Trophoblast cell (in vitro differentiated cells and primary cell): ENCODE results near the gene KLHDC7B.

Experiments
- DNase-seq, 2 donors: peaks; one replicate each; pipeline ENCODE4 v3.0.0-alpha.2; 2016
- H2AFZ ChIP-seq: 2 replicates; pipeline ENCODE4 v1.6.1; 2013; ENCODE audit warnings: low read length, moderate library complexity, mild to moderate bottlenecking; ENCODE audit not compliant: insufficient read depth, poor library complexity
- H2AK5ac ChIP-seq: 2 replicates; pipeline ENCODE4 v1.6.1; 2013; ENCODE audit warnings: mild to moderate bottlenecking, low read length
- H2BK120ac ChIP-seq: 2 replicates; pipeline ENCODE4 v1.6.1; 2013; ENCODE audit warnings: low read length, mild to moderate bottlenecking, moderate library complexity; ENCODE audit not compliant: insufficient read depth, poor library complexity
- H2BK12ac ChIP-seq: 2 replicates; pipeline ENCODE4 v1.6.1; 2013; ENCODE audit warnings: mild to moderate bottlenecking, low read length, moderate library complexity
- H2BK5ac ChIP-seq: 2 replicates; pipeline ENCODE4 v1.6.1; 2013; ENCODE audit warnings: low read length, low read depth, moderate library complexity, mild to moderate bottlenecking; ENCODE audit not compliant: poor library complexity
- H3K14ac ChIP-seq: 2 replicates; pipeline ENCODE4 v1.6.1; 2013; ENCODE audit warnings: mild to moderate bottlenecking, low read length
- H3K18ac ChIP-seq: 2 replicates; pipeline ENCODE4 v1.6.1; 2013; ENCODE audit warnings: mild to moderate bottlenecking, low read length
- H3K23ac ChIP-seq: 2 replicates; pipeline ENCODE4 v1.6.1; 2013; ENCODE audit warnings: low read length
- H3K27ac ChIP-seq: 2 replicates; pipeline ENCODE4 v1.5.1; 2013; ENCODE audit warnings: low read depth, mild to moderate bottlenecking, inconsistent platforms, low read length, moderate library complexity
- H3K27me3 ChIP-seq: 2 replicates; pipeline ENCODE4 v1.6.1; 2013; ENCODE audit warnings: inconsistent platforms, mild to moderate bottlenecking, low read length, moderate library complexity; ENCODE audit not compliant: insufficient read depth
- H3K36me3 ChIP-seq, 2 experiments: 1 replicate in 1 of 2; 2 replicates in 1 of 2; pipeline ENCODE4 v1.6.1; 2013; ENCODE audit warnings: low read length in 2 of 2, mild to moderate bottlenecking in 2 of 2, moderate library complexity in 1 of 2; ENCODE audit not compliant: insufficient read depth in 2 of 2, control insufficient read depth in 1 of 2
- H3K4ac ChIP-seq: 2 replicates; pipeline ENCODE4 v1.6.1; 2013; ENCODE audit warnings: low read depth, mild to moderate bottlenecking, low read length, moderate library complexity
- H3K4me1 ChIP-seq, 2 experiments: 1 replicate in 1 of 2; 2 replicates in 1 of 2; pipeline ENCODE4 v1.6.1; 2013; ENCODE audit warnings: low read length in 2 of 2, mild to moderate bottlenecking in 2 of 2, moderate library complexity in 1 of 2; ENCODE audit not compliant: insufficient read depth in 2 of 2, control insufficient read depth in 1 of 2
- H3K4me2 ChIP-seq: 2 replicates; pipeline ENCODE4 v1.6.1; 2013; ENCODE audit warnings: inconsistent platforms, mild to moderate bottlenecking, low read length, moderate library complexity
- H3K4me3 ChIP-seq: 2 replicates; pipeline ENCODE4 v1.5.1; 2013; ENCODE audit warnings: mild to moderate bottlenecking, low read depth, low read length, inconsistent platforms
- H3K79me1 ChIP-seq: one replicate; pipeline ENCODE4 v1.6.1; 2013; ENCODE audit warnings: low read length
- H3K79me2 ChIP-seq: 2 replicates; pipeline ENCODE4 v1.6.1; 2013; ENCODE audit warnings: low read length, mild to moderate bottlenecking; ENCODE audit not compliant: control insufficient read depth, insufficient read depth, poor library complexity
- H3K9ac ChIP-seq: 2 replicates; pipeline ENCODE4 v1.6.1; 2013; ENCODE audit warnings: mild to moderate bottlenecking, low read length
- H3K9me3 ChIP-seq: 2 replicates; pipeline ENCODE4 v1.6.1; 2013; ENCODE audit warnings: low read depth, mild to moderate bottlenecking, control low read depth, inconsistent platforms, low read length; ENCODE audit not compliant: insufficient read depth
- H4K12ac ChIP-seq: 2 replicates; pipeline ENCODE4 v1.6.1; 2013; ENCODE audit warnings: low read depth, mild to moderate bottlenecking, low read length, moderate library complexity
- H4K8ac ChIP-seq: 2 replicates; pipeline ENCODE4 v1.6.1; 2013; ENCODE audit warnings: low read depth, mild to moderate bottlenecking, low read length, moderate library complexity
- H4K91ac ChIP-seq: one replicate; pipeline ENCODE4 v1.6.1; 2013; ENCODE audit warnings: low read depth, mild to moderate bottlenecking, low read length, moderate library complexity
- WGBS: extraction: QIAGEN DNeasy Blood & Tissue Kit; methylation state at CpG from one replicate; pipeline ENCODE4 v1.1.7; 2013; ENCODE audit warnings: missing lambda C conversion rate; ENCODE audit not compliant: insufficient read length, insufficient coverage; ENCODE audit errors: extremely low coverage; 5-methylcytosine and 5-hydroxymethylcytosine counted together

KLHDC7B gene

DNA sequence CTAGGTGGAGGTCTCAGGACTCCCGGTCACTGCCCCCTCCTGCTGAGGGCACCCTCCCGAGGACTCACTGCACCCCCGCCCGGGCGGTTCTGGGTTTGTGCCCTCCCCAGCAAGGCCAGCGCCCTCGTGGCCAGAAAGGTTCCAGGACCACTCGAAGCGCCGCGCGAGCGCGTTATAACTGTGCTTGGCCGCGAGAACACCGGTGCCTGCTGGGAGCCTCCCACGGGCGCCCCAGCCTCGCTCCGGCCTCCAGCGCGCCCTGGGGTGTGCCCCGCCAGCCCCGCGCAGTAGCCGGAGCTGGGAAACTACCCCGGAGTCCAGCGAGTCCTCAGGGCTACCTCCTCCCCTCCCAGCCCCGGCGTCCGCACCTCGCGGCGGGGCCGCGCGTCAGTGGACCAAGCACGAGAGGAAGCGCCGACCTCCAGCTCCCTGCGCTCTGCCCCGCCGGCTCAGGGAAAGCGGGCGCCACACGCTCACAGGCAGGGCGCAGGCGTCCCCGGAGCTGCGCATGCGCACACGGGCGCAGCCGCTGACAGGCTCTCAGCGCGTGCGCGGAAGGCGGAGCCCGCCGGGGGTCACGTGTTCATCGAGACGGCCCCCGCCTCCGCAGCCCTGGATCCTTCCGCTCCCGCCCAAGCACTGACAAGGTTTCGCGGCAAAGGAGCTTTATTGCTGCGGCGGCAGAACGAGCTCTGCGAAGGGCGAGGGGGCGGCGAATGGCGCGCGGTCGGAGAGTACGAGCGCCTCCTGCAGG, 20.4 kb upstream of the KLHDC7B start, which contains the start of gene SCO2:
TSS of gene SCO2 (minus strand) at position 495 of the 754 bp plus-strand sequence. CDS start 1,187 bp downstream, outside the sequence.
- Histone ChIP-seq H3K4me1 (peaks cover 21 to 36% of the 10 kb centered on the region in 2 experiments), H4K91ac (peak within 1 kb of the TSS; percentile 89), H3K27ac (peak within 1 kb of the TSS; percentile 88), H3K9ac (peak within 1 kb of the TSS; percentile 86), H2AK5ac (peak within 1 kb of the TSS; percentile 62), H2AFZ (peak within 1 kb of the TSS; percentile 50), H3K4ac (peak within 1 kb of the TSS; percentile 75), H3K23ac (no peak within 1 kb of the TSS), H4K8ac (peak within 1 kb of the TSS; percentile 86), H3K4me3 (peak within 1 kb of the TSS; percentile 77), H3K79me1 (peaks cover 25% of the 10 kb centered on the region), H2BK120ac (peak within 1 kb of the TSS; percentile 79), H3K27me3 (no peaks in the 10 kb centered on the region), H4K12ac (peak within 1 kb of the TSS; percentile 57), H3K14ac (peak within 1 kb of the TSS; percentile 80), H3K4me2 (peak within 1 kb of the TSS; percentile 85), H2BK12ac (no peak within 1 kb of the TSS), H3K9me3 (no peaks in the 10 kb centered on the region), H2BK5ac (peak within 1 kb of the TSS; percentile 70), H3K79me2 (peaks cover 17% of the 10 kb centered on the region), H3K36me3 (peaks cover 36 to 40% of the 10 kb centered on the region in 2 experiments), H3K18ac (peak within 1 kb of the TSS; percentile 78)
- no CpG with 5 or more reads among the region's 84 CpGs for WGBS
- DNase-seq, result peak; percentile 97 to 100

DNA sequence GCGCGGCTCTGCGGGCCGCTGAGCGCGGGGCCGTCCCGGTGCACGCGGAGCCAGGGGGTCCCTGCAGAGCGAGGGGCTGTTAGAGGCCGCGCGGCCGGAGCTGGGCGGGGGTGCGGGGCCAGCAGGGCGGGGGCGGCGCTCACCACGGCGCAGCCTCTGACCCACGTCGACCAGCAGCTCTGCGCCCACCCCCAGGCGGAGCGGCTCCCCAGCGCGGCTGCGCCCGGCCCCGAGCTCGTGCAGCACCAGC, 19.9 kb upstream of the KLHDC7B start:
- H3K79me2 ChIP-seq, result peaks cover 21% of the 10 kb centered on the region
- H3K4me1 ChIP-seq, result peaks cover 23 to 41% of the 10 kb centered on the region in 2 experiments
- H3K4me3 ChIP-seq, result peak overlapping the region; percentile 77
- peak overlapping the region; percentile 88 for H3K27ac ChIP-seq
- H2BK5ac ChIP-seq, result peak overlapping the region; percentile 66
- WGBS, result no CpG with 5 or more reads among the region's 33 CpGs
- peak overlapping the region; percentile 78 for H3K14ac ChIP-seq
- H4K8ac ChIP-seq, result peak overlapping the region; percentile 79
- H3K27me3 ChIP-seq, result no peaks in the 10 kb centered on the region
- H3K36me3 ChIP-seq, result peaks cover 36 to 38% of the 10 kb centered on the region in 2 experiments
- H2BK120ac ChIP-seq, result no peak overlapping the region
- no peak overlapping the region for H2BK12ac ChIP-seq
- H2AK5ac ChIP-seq, result no peak overlapping the region
- H3K9me3 ChIP-seq, result no peaks in the 10 kb centered on the region
- no peak for DNase-seq
- peak overlapping the region; percentile 10 for H3K4ac ChIP-seq
- H3K23ac ChIP-seq, result no peak overlapping the region
- H3K79me1 ChIP-seq, result peaks cover 29% of the 10 kb centered on the region
- peak overlapping the region; percentile 80 for H3K9ac ChIP-seq
- H2AFZ ChIP-seq, result peak overlapping the region; percentile 33
- peak overlapping the region; percentile 57 for H4K12ac ChIP-seq
- peak overlapping the region; percentile 85 for H3K4me2 ChIP-seq
- peak overlapping the region; percentile 67 for H3K18ac ChIP-seq
- peak overlapping the region; percentile 89 for H4K91ac ChIP-seq

DNA sequence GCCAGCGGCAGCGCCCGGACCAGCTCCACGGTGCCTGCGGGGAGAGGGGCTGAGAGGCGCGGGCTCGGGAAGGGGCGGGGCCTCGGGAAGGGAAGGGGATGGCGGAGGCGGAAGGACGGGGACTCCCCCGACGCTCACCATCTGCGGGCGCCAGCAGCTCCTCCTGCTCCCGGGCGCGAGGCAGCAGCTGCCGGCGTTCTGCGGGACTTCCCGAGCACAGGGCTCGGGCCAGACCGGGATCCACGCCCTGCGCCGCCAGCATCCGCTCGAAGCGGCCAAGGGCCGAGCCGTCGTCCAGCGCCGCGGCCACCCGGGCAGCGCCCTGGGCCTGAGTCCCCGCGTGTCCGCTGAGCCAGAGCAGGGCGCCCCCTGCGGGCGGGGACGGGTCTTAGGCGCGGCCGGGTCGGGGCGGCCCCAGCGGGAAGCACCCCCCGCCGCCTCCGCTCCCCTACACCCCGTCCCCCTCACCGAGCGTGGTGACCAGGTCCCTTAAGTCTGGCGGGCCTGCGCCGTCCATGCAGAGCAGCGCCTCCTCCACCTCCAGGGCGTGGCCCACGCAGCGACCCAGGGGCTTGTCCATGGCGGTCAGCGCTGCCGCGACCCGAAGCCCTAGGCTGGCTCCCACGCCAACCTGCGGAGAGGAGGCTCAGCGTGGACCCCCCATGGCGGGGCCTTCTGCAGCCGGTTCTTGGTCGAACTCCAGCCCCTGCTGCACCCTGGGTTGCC, 19.4 kb upstream of the KLHDC7B start:
- Histone ChIP-seq H2AK5ac (peak overlapping the region; percentile 62), H4K91ac (peak overlapping the region; percentile 89), H4K12ac (peak overlapping the region; percentile 57), H3K27ac (peak overlapping the region; percentile 88), H3K79me2 (peaks cover 24% of the 10 kb centered on the region), H3K36me3 (peaks cover 31 to 33% of the 10 kb centered on the region in 2 experiments), H3K14ac (peak overlapping the region; percentile 78), H3K9ac (peak overlapping the region; percentile 85), H2BK5ac (peak overlapping the region; percentile 66), H3K4me3 (peak overlapping the region; percentile 77), H4K8ac (peak overlapping the region; percentile 79), H2BK120ac (peak overlapping the region; percentile 79), H3K4me1 (peaks cover 27 to 46% of the 10 kb centered on the region in 2 experiments), H2AFZ (peak overlapping the region; percentile 12), H2BK12ac (no peak overlapping the region), H3K79me1 (peaks cover 34% of the 10 kb centered on the region), H3K23ac (no peak overlapping the region), H3K9me3 (no peaks in the 10 kb centered on the region), H3K27me3 (no peaks in the 10 kb centered on the region), H3K4ac (peak overlapping the region; percentile 44), H3K4me2 (peak overlapping the region; percentile 85), H3K18ac (peak overlapping the region; percentile 72)
- no CpG with 5 or more reads among the region's 77 CpGs for WGBS
- DNase-seq, result peak; percentile 95 to 97

DNA sequence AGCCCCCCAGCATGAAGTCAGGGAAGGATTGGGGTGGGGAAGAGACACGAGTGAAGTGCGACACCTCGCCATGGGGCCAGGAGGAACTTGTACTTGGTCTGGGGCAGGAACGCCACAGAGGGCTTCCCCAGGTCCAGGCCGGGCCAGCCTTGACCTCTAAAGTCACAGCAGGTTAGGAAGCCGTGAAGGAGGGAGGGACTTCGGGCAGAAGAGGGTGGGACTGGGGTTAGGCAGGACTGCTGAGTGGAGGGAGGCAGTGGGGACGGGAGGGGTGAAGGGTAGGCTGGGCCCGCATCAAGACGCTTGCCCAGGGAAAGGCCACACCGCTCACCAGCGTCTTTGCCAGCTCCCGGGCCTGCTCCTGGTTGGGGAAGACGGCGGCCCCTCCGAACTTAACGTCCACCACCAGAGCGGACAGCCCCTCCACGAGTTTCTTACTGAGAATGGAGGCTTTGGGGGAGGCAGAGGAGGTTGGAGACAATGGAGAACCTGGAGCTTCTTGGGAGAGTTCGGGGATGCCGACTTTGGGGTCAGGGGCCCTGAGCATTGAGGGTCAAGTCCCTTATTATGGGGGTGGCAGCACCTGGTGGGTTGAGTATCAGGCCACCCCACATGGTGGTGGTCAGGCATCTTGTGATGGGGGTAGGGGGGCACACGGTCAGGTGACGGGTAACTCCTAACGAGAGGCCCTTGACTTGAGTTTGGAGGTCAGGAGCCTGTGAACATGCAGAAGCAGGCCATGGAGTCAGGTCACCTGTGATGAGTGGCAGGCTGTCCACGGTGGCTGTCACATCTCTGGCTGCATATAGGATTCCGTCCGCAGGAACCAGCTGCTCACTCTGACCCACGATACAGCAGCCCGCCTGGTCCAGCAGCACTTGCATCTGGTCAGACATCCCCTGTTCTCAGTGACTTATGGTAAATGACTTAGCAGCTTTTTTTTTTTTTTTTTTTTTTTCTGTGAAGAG, 18.6 kb upstream of the KLHDC7B start:
- no peak overlapping the region for H3K23ac ChIP-seq
- peak overlapping the region; percentile 43 for H3K4ac ChIP-seq
- H4K91ac ChIP-seq, result peak overlapping the region; percentile 89
- peak overlapping the region; percentile 88 for H3K27ac ChIP-seq
- H3K79me2 ChIP-seq, result peaks cover 31% of the 10 kb centered on the region
- H3K4me3 ChIP-seq, result peak overlapping the region; percentile 77
- H2BK12ac ChIP-seq, result no peak overlapping the region
- peak overlapping the region; percentile 79 for H2BK120ac ChIP-seq
- H3K9me3 ChIP-seq, result no peaks in the 10 kb centered on the region
- DNase-seq, result peak; percentile 75 to 80
- H3K9ac ChIP-seq, result peak overlapping the region; percentile 85
- H2AK5ac ChIP-seq, result peak overlapping the region; percentile 62
- H3K4me2 ChIP-seq, result peak overlapping the region; percentile 85
- peak overlapping the region; percentile 79 for H4K8ac ChIP-seq
- H3K36me3 ChIP-seq, result peaks cover 23 to 25% of the 10 kb centered on the region in 2 experiments
- H3K79me1 ChIP-seq, result peaks cover 42% of the 10 kb centered on the region
- peak overlapping the region; percentile 72 for H3K18ac ChIP-seq
- no peaks in the 10 kb centered on the region for H3K27me3 ChIP-seq
- peak overlapping the region; percentile 12 for H2AFZ ChIP-seq
- H2BK5ac ChIP-seq, result peak overlapping the region; percentile 66
- H3K14ac ChIP-seq, result peak overlapping the region; percentile 72
- H4K12ac ChIP-seq, result peak overlapping the region; percentile 57
- no CpG with 5 or more reads among the region's 29 CpGs for WGBS
- peaks cover 30 to 53% of the 10 kb centered on the region in 2 experiments for H3K4me1 ChIP-seq
